ENCODE measurements around the gene LBX2. TPM values are rescaled to one million over a fixed set of nuclear protein-coding genes. Genes with fewer than 3 reads are reported as not detected.

LBX2 gene
- total RNA-seq, 5 donors from 2014 or later (not counting 1 experiment from before 2014, with no cell fraction given): 0.32 to 0.73 (median 0.66) TPM; not detected in 1

DNA sequence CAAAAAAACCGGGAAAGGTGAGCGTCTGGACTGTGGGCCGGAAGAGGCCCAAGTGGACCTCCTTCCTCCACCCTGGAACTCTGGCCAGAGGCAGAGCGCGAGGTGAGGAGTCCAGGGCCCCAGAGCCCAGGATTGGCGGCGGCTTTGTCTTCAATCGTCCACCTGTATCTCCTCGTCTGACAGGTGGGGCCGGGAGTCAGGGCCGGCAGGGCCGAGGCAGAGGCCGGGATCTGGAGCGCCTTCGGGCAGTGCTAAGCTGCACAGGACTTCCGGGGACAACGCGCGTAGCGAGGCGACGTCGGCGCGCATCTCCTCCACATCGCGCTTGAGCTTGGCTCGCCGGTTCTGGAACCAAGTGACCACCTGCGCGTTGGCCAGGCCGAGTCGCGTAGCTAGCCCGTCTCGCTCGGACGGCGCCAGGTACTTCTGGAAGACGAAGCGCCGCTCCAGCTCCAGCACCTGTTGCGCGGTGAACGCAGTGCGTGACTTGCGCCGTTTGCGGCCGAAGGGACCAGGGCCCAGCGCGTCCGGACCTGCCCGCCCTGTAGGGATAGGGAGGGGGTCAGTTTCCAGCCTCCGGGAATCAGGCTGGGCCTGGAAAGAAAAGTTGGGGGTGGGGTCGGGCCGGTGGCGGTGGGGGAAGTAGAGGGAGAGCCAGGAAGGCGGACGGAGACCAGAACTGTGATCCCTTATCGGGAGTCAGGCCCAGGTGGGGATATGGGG lies 1.5 kb downstream of the LBX2 start:
- H3K27me3 ChIP-seq (replicated peaks in 1 of 2; ENCODE audit: control insufficient read depth in 2 of 2, extremely low read depth in 1 of 2, insufficient read depth in 2 of 2, low read length in 1 of 2): peaks cover 16 to 56% of the 10 kb centered on the region in 2 experiments
- POLR2A ChIA-PET: no interaction called here
- H3K36me3 ChIP-seq (ENCODE audit: control insufficient read depth in 2 of 2, extremely low read depth in 1 of 2, insufficient read depth in 1 of 2, low read length in 1 of 2): peaks cover 2 to 12% of the 10 kb centered on the region in 2 donors
- H3K4me3 ChIP-seq (ENCODE audit: control insufficient read depth in 1 of 2, extremely low read depth in 1 of 2, low read length in 1 of 2): peak overlapping the region; percentile 48 to 64
- H3K36me3 Mint-ChIP-seq: peaks cover 12% of the 10 kb centered on the region
- H3K4me1 ChIP-seq (ENCODE audit: control insufficient read depth in 1 of 2, extremely low read depth in 1 of 2, insufficient read depth in 2 of 2, low read length in 2 of 2): peaks cover 6 to 40% of the 10 kb centered on the region in 2 experiments
- peak overlapping the region; percentile 76 to 82 (median 81) for H3K4me3 Mint-ChIP-seq
- ATAC-seq (replicated peaks in 1 of 4) (peak in 3 of 4 experiments; percentile 38 to 62 (median 43)), DNase-seq (peak in 1 of 35 experiments; percentile 54)
- H3K27ac ChIP-seq (ENCODE audit: low read length): no peak overlapping the region
- CTCF ChIA-PET: interaction anchor here in 1 of 2 donors (0.6 kb wide), 1 partner anchor 518 kb away, joined by 3 read pairs; no protein-coding TSS in a partner anchor
- no peaks in the 10 kb centered on the region for H3K9me3 Mint-ChIP-seq
- H3K27ac Mint-ChIP-seq: peak overlapping the region in 1 of 2 donors; percentile 52
- H3K27me3 Mint-ChIP-seq: peaks cover 39 to 49% of the 10 kb centered on the region in 2 donors
- 7% methylated on average over 59 of the region's 61 CpGs for WGBS (ENCODE audit: insufficient coverage)
- no peaks in the 10 kb centered on the region for H3K9me3 ChIP-seq
- H3K4me1 Mint-ChIP-seq: peaks cover 25 to 38% (median 32%) of the 10 kb centered on the region in 3 donors

DNA sequence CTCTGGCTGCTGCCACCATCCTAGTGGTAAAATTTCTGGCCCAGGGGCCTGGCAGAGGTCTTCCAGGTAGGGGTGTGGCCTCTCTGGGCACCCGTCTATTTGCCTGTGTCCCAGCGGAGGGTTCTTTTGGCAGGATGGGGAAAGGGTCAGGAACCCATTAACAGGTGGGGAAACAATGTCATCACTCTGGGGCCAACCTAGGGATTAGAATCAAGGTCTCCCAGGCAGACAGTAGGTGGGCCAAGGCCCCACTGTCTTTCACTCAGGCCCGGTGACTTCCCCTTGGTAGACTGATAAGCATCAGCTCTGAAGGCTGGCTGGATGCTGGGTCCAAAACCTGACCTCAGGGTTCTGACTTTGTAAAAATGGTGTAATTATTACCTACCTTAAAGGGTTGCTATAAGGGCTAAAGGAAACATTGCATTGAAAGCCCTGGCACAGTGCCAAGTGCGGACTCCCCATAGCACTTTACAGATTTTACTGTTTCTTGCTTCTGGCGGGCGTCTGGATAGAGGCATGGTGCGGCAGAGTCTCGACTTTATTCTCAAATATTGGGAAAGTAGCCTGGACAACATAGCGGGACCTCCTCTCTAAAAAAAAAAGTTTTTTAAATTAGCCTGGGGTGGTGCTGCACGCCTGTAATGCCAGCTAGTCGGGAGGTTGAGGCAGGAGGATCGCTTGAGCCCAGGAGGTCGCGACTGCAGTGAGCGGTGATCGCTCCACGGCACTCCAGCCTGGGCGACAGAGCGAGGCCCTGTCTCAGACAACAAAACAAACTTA lies 2.2 kb downstream of the LBX2 start:
- peaks cover 19% of the 10 kb centered on the region for H3K36me3 Mint-ChIP-seq
- ATAC-seq (replicated peaks in 1 of 4) (no peak), DNase-seq (no peak)
- no peak overlapping the region for H3K27ac ChIP-seq (ENCODE audit: low read length)
- WGBS (ENCODE audit: insufficient coverage): 84% methylated on average over 13 of the region's 19 CpGs
- peak overlapping the region; percentile 76 to 82 (median 81) for H3K4me3 Mint-ChIP-seq
- peaks cover 25 to 31% (median 27%) of the 10 kb centered on the region in 3 donors for H3K4me1 Mint-ChIP-seq
- POLR2A ChIA-PET: no interaction called here
- peak overlapping the region; percentile 48 to 64 for H3K4me3 ChIP-seq (ENCODE audit: control insufficient read depth in 1 of 2, extremely low read depth in 1 of 2, low read length in 1 of 2)
- no peaks in the 10 kb centered on the region for H3K9me3 ChIP-seq
- CTCF ChIA-PET: no interaction called here
- peak overlapping the region in 1 of 2 donors; percentile 11 for H3K27ac Mint-ChIP-seq
- peaks cover 6 to 33% of the 10 kb centered on the region in 2 experiments for H3K4me1 ChIP-seq (ENCODE audit: control insufficient read depth in 1 of 2, extremely low read depth in 1 of 2, insufficient read depth in 2 of 2, low read length in 2 of 2)
- H3K27me3 Mint-ChIP-seq: peaks cover 33 to 43% of the 10 kb centered on the region in 2 donors
- peaks cover 14 to 49% of the 10 kb centered on the region in 2 experiments for H3K27me3 ChIP-seq (replicated peaks in 1 of 2; ENCODE audit: control insufficient read depth in 2 of 2, extremely low read depth in 1 of 2, insufficient read depth in 2 of 2, low read length in 1 of 2)
- no peaks in the 10 kb centered on the region for H3K9me3 Mint-ChIP-seq
- H3K36me3 ChIP-seq (ENCODE audit: control insufficient read depth in 2 of 2, extremely low read depth in 1 of 2, insufficient read depth in 1 of 2, low read length in 1 of 2): peaks cover 9 to 19% of the 10 kb centered on the region in 2 donors

DNA sequence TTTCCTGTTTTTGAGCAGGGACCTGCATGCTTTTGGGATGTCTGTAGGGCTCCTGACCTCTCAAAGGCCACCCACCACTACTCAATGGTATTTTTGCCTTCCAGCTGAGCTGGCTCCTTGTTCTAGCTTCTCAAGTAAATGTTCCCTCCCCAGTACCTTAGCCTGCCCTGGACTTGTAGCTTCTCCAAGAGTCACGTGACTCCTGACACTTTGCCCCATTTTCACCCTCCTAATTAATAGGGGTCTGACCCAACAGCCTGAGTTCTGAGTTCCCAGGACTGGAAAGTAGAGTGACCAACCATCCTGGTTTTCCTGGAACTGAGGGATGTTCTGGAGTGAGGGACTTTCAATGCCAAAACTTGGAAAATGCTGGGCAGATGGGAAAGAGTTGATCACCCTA lies 4.0 kb downstream of the LBX2 start:
- Histone ChIP-seq H3K27me3 (replicated peaks in 1 of 2; ENCODE audit: control insufficient read depth in 2 of 2, extremely low read depth in 1 of 2, insufficient read depth in 2 of 2, low read length in 1 of 2) (peaks cover 5 to 31% of the 10 kb centered on the region in 2 experiments), H3K27ac (ENCODE audit: low read length) (no peak overlapping the region), H3K4me1 (ENCODE audit: control insufficient read depth in 1 of 2, extremely low read depth in 1 of 2, insufficient read depth in 2 of 2, low read length in 2 of 2) (peaks cover 6 to 29% of the 10 kb centered on the region in 2 experiments), H3K36me3 (ENCODE audit: control insufficient read depth in 2 of 2, extremely low read depth in 1 of 2, insufficient read depth in 1 of 2, low read length in 1 of 2) (peaks cover 22 to 37% of the 10 kb centered on the region in 2 donors), H3K9me3 (no peaks in the 10 kb centered on the region), H3K4me3 (ENCODE audit: control insufficient read depth in 1 of 2, extremely low read depth in 1 of 2, low read length in 1 of 2) (no peak overlapping the region)
- Mint-ChIP-seq H3K27me3 (peaks cover 19 to 26% of the 10 kb centered on the region in 2 donors), H3K27ac (no peak overlapping the region), H3K4me1 (peaks cover 19 to 25% (median 24%) of the 10 kb centered on the region in 3 donors), H3K4me3 (no peak overlapping the region), H3K9me3 (no peaks in the 10 kb centered on the region), H3K36me3 (peaks cover 32% of the 10 kb centered on the region)
- ChIA-PET POLR2A (no interaction called here), CTCF (no interaction called here)
- WGBS (ENCODE audit: insufficient coverage): no CpG with 5 or more reads among the region's 1 CpG
- DNase-seq (no peak), ATAC-seq (replicated peaks in 1 of 4) (no peak)

GRCh38 chr2:74493546-74493945 lies 5.9 kb downstream of the LBX2 start:
- Histone ChIP-seq H3K36me3 (ENCODE audit: control insufficient read depth in 2 of 2, extremely low read depth in 1 of 2, insufficient read depth in 1 of 2, low read length in 1 of 2) (peaks cover 26 to 53% of the 10 kb centered on the region in 2 donors), H3K4me1 (ENCODE audit: control insufficient read depth in 1 of 2, extremely low read depth in 1 of 2, insufficient read depth in 2 of 2, low read length in 2 of 2) (peaks cover 3 to 13% of the 10 kb centered on the region in 2 experiments), H3K27ac (ENCODE audit: low read length) (no peak overlapping the region), H3K4me3 (ENCODE audit: control insufficient read depth in 1 of 2, extremely low read depth in 1 of 2, low read length in 1 of 2) (no peak overlapping the region), H3K27me3 (replicated peaks in 1 of 2; ENCODE audit: control insufficient read depth in 2 of 2, extremely low read depth in 1 of 2, insufficient read depth in 2 of 2, low read length in 1 of 2) (peaks cover 2 to 12% of the 10 kb centered on the region in 2 experiments), H3K9me3 (no peaks in the 10 kb centered on the region)
- no peak overlapping the region for H3K4me3 Mint-ChIP-seq
- no peak for DNase-seq
- H3K27ac Mint-ChIP-seq: no peak overlapping the region
- no peaks in the 10 kb centered on the region for H3K9me3 Mint-ChIP-seq
- ChIA-PET CTCF (no interaction called here), POLR2A (no interaction called here)
- peaks cover 6 to 10% of the 10 kb centered on the region in 2 donors for H3K27me3 Mint-ChIP-seq
- H3K4me1 Mint-ChIP-seq: peaks cover 11 to 12% (median 12%) of the 10 kb centered on the region in 3 donors
- peaks cover 44% of the 10 kb centered on the region for H3K36me3 Mint-ChIP-seq
- ATAC-seq (replicated peaks in 1 of 4): no peak
- WGBS (ENCODE audit: insufficient coverage): 82% methylated on average over 3 of the region's 3 CpGs

GRCh38 chr2:74491648-74492544 lies 7.5 kb downstream of the LBX2 start:
- Histone ChIP-seq H3K36me3 (ENCODE audit: control insufficient read depth in 2 of 2, extremely low read depth in 1 of 2, insufficient read depth in 1 of 2, low read length in 1 of 2) (peaks cover 26 to 61% of the 10 kb centered on the region in 2 donors), H3K27me3 (replicated peaks in 1 of 2; ENCODE audit: control insufficient read depth in 2 of 2, extremely low read depth in 1 of 2, insufficient read depth in 2 of 2, low read length in 1 of 2) (no peaks in the 10 kb centered on the region), H3K4me1 (ENCODE audit: control insufficient read depth in 1 of 2, extremely low read depth in 1 of 2, insufficient read depth in 2 of 2, low read length in 2 of 2) (no peaks in the 10 kb centered on the region), H3K27ac (ENCODE audit: low read length) (no peak overlapping the region), H3K4me3 (ENCODE audit: control insufficient read depth in 1 of 2, extremely low read depth in 1 of 2, low read length in 1 of 2) (no peak overlapping the region), H3K9me3 (no peaks in the 10 kb centered on the region)
- CTCF ChIA-PET: interaction anchor here in 1 of 2 donors (1.1 kb wide), 1 partner anchor 19 kb away, joined by 3 read pairs; the partner anchor contains the start of gene MRPL53
- DNase-seq (no peak), ATAC-seq (replicated peaks in 1 of 4) (no peak)
- H3K4me3 Mint-ChIP-seq: no peak overlapping the region
- WGBS (ENCODE audit: insufficient coverage): 96% methylated on average over 11 of the region's 12 CpGs
- H3K27ac Mint-ChIP-seq: no peak overlapping the region
- no peaks in the 10 kb centered on the region for H3K9me3 Mint-ChIP-seq
- POLR2A ChIA-PET: no interaction called here
- no peaks in the 10 kb centered on the region for H3K27me3 Mint-ChIP-seq
- peaks cover 46% of the 10 kb centered on the region for H3K36me3 Mint-ChIP-seq
- peaks cover 0 to under 1% (median 0%) of the 10 kb centered on the region in 3 donors for H3K4me1 Mint-ChIP-seq

Measured in T-cell (primary cell).